IMR-90 (cell line): Measurements from ENCODE around the gene GPX4. TPM values are rescaled to one million over a fixed set of nuclear protein-coding genes. Genes with fewer than 3 reads are reported as not detected.

Experiments
- ATAC-seq: fragments of 200-7000 bp; cut with Tn5 transposase; 2 replicates; pipeline ENCODE4 v1.9.1; 2020; ENCODE audit warnings: low read depth, mild to moderate bottlenecking, moderate library complexity
- BruUV-seq: library from RNA; stranded (reverse); fragments of 400-500 nt; replicated peaks from 2 replicates; lab custom pipeline; 2021; lab: Mats Ljungman, UMichigan
- CTCF ChIA-PET: fragments of 300-600 bp; formaldehyde crosslinking; extraction: SDS; loops from one replicate; lab custom pipeline; 2021; ENCODE audit warnings: antibody characterized with exemption; lab: Yijun Ruan, JAX
- POLR2A ChIA-PET: fragments of 300-600 bp; sonication (Branson Sonifier 250); formaldehyde crosslinking; loops from one replicate; lab custom pipeline; 2022; ENCODE audit warnings: antibody characterized with exemption; ENCODE audit not compliant: unreplicated experiment; lab: Charles Lee
- DNase-seq: peaks from one replicate; pipeline ENCODE4 v3.0.0; 2013
- H2AFZ ChIP-seq: replicated peaks from 2 replicates; pipeline ENCODE3; 2013; ENCODE audit warnings: low read length, mild to moderate bottlenecking; ENCODE audit not compliant: poor library complexity
- H2AK5ac ChIP-seq: 2 replicates; pipeline ENCODE4 v1.6.1; 2013; ENCODE audit warnings: low read depth, low read length, inconsistent platforms
- H2AK9ac ChIP-seq: replicated peaks from 2 replicates; pipeline ENCODE3; 2013; ENCODE audit warnings: mild to moderate bottlenecking, low read depth, low read length, moderate library complexity; ENCODE audit not compliant: poor library complexity
- H2BK120ac ChIP-seq: 2 replicates; pipeline ENCODE4 v1.6.1; 2013; ENCODE audit warnings: low read depth, low read length, inconsistent platforms
- H2BK15ac ChIP-seq: 3 replicates; pipeline ENCODE4 v1.6.1; 2013; ENCODE audit warnings: low read depth, low read length, inconsistent platforms
- H2BK20ac ChIP-seq: 2 replicates; pipeline ENCODE4 v1.6.1; 2013; ENCODE audit warnings: low read depth, mild to moderate bottlenecking, inconsistent platforms, low read length, moderate library complexity
- H2BK5ac ChIP-seq: 2 replicates; pipeline ENCODE4 v1.6.1; 2013; ENCODE audit warnings: mild to moderate bottlenecking, low read depth, low read length, inconsistent platforms; ENCODE audit not compliant: poor library complexity, severe bottlenecking
- H3K14ac ChIP-seq: replicated peaks from 2 replicates; pipeline ENCODE4 v1.6.1; 2013; ENCODE audit warnings: low read depth, low read length, inconsistent platforms
- H3K18ac ChIP-seq: 2 replicates; pipeline ENCODE4 v1.6.1; 2013; ENCODE audit warnings: low read depth, low read length, control low read depth
- H3K23ac ChIP-seq: 2 replicates; pipeline ENCODE4 v1.6.1; 2013; ENCODE audit warnings: low read depth, low read length, inconsistent platforms
- H3K27ac ChIP-seq: 2 replicates; pipeline ENCODE4 v1.5.1; 2013; ENCODE audit warnings: mild to moderate bottlenecking, control low read depth, low read length; ENCODE audit not compliant: insufficient read depth
- H3K27me3 ChIP-seq: 2 replicates; pipeline ENCODE4 v1.6.1; 2013; ENCODE audit warnings: low read length; ENCODE audit not compliant: control insufficient read depth, insufficient read depth
- H3K36me3 ChIP-seq: 2 replicates; pipeline ENCODE4 v1.6.1; 2013; ENCODE audit warnings: low read length, mixed read lengths; ENCODE audit not compliant: control insufficient read depth, insufficient read depth
- H3K4ac ChIP-seq: 2 replicates; pipeline ENCODE4 v1.6.1; 2013; ENCODE audit warnings: low read depth, low read length, inconsistent platforms
- H3K4me1 ChIP-seq: 2 replicates; pipeline ENCODE4 v1.6.1; 2013; ENCODE audit warnings: low read length, mixed read lengths; ENCODE audit not compliant: control insufficient read depth, insufficient read depth
- H3K4me2 ChIP-seq: 2 replicates; pipeline ENCODE4 v1.6.1; 2013; ENCODE audit warnings: low read depth, mild to moderate bottlenecking, control low read depth, low read length, moderate library complexity
- H3K4me3 ChIP-seq: 2 replicates; pipeline ENCODE4 v1.5.1; 2013; ENCODE audit warnings: low read depth, mild to moderate bottlenecking, control low read depth, low read length, moderate library complexity; ENCODE audit not compliant: insufficient read depth
- H3K56ac ChIP-seq: 2 replicates; pipeline ENCODE4 v1.6.1; 2013; ENCODE audit warnings: low read length, inconsistent platforms; ENCODE audit not compliant: insufficient read depth; ENCODE audit errors: extremely low read depth
- H3K79me1 ChIP-seq, 2 experiments: 2 replicates each; pipeline ENCODE4 v1.6.1; 2013; ENCODE audit warnings: low read length in 2 of 2, inconsistent platforms in 1 of 2, low read depth in 1 of 2
- H3K9ac ChIP-seq: 2 replicates; pipeline ENCODE4 v1.6.1; 2013; ENCODE audit warnings: low read depth, low read length, control low read depth
- H3K9me1 ChIP-seq: 2 replicates; pipeline ENCODE4 v1.6.1; 2013; ENCODE audit warnings: low read length, inconsistent platforms; ENCODE audit not compliant: insufficient read depth
- H3K9me3 ChIP-seq: 2 replicates; pipeline ENCODE4 v1.6.1; 2013; ENCODE audit warnings: low read length; ENCODE audit not compliant: control insufficient read depth, insufficient read depth
- H4K20me1 ChIP-seq: 2 replicates; pipeline ENCODE4 v1.6.1; 2013; ENCODE audit warnings: low read length, inconsistent platforms; ENCODE audit not compliant: insufficient read depth
- H4K5ac ChIP-seq: 2 replicates; pipeline ENCODE4 v1.6.1; 2013; ENCODE audit warnings: mild to moderate bottlenecking, low read depth, low read length, control low read depth
- H4K8ac ChIP-seq, 2 experiments: 2 replicates each; pipeline ENCODE4 v1.6.1; 2013; ENCODE audit warnings: low read depth in 2 of 2, low read length in 2 of 2, control low read depth in 1 of 2, inconsistent platforms in 1 of 2
- H4K91ac ChIP-seq: 2 replicates; pipeline ENCODE4 v1.6.1; 2013; ENCODE audit warnings: low read depth, low read length, inconsistent platforms; ENCODE audit not compliant: insufficient read depth
- BHLHE40 ChIP-seq: fragments of 150-350 bp; IDR thresholded peaks from 2 replicates; pipeline ENCODE4 v1.6.1; 2016; ENCODE audit warnings: mild to moderate bottlenecking, low read depth, low read length
- CEBPB ChIP-seq: IDR thresholded peaks from 2 replicates; pipeline ENCODE4 v1.6.1; 2012; ENCODE audit warnings: low read depth, low read length, improper control_type of control experiment
- CHD1 ChIP-seq: IDR thresholded peaks from 2 replicates; pipeline ENCODE4 v1.6.1; 2012; ENCODE audit warnings: low read depth, low read length, improper control_type of control experiment
- CTCF ChIP-seq: conservative IDR thresholded peaks from 2 replicates; pipeline ENCODE4 v1.5.1; 2012; ENCODE audit warnings: mild to moderate bottlenecking, low read depth, low read length, improper control_type of control experiment
- ELK1 ChIP-seq: fragments of 150-350 bp; IDR thresholded peaks from 2 replicates; pipeline ENCODE4 v1.6.1; 2016; ENCODE audit warnings: low read depth, mild to moderate bottlenecking, low read length, moderate library complexity, borderline replicate concordance
- FOS ChIP-seq: fragments of 150-350 bp; IDR thresholded peaks from 2 replicates; pipeline ENCODE4 v1.6.1; 2016; ENCODE audit warnings: low read depth, low read length
- MAZ ChIP-seq: IDR thresholded peaks from 2 replicates; pipeline ENCODE4 v1.6.1; 2012; ENCODE audit warnings: low read depth, mild to moderate bottlenecking, low read length, improper control_type of control experiment, moderate library complexity, borderline replicate concordance
- MXI1 ChIP-seq: IDR thresholded peaks from 2 replicates; pipeline ENCODE4 v1.6.1; 2012; ENCODE audit warnings: low read depth, mild to moderate bottlenecking, low read length, moderate library complexity, borderline replicate concordance
- NFE2L2 ChIP-seq: fragments of 150-350 bp; IDR thresholded peaks from 2 replicates; pipeline ENCODE4 v1.6.1; 2016; ENCODE audit warnings: low read depth, mild to moderate bottlenecking, low read length
- RAD21 ChIP-seq: IDR thresholded peaks from 2 replicates; pipeline ENCODE4 v1.6.1; 2012; ENCODE audit warnings: low read length, improper control_type of control experiment
- RCOR1 ChIP-seq: IDR thresholded peaks from 2 replicates; pipeline ENCODE4 v1.6.1; 2012; ENCODE audit warnings: mild to moderate bottlenecking, low read length, improper control_type of control experiment; ENCODE audit not compliant: insufficient replicate concordance
- RFX5 ChIP-seq: IDR thresholded peaks from 2 replicates; pipeline ENCODE4 v1.8.0; 2012; ENCODE audit warnings: low read depth, mild to moderate bottlenecking, low read length, moderate library complexity
- SMC3 ChIP-seq: fragments of 150-350 bp; IDR thresholded peaks from 2 replicates; pipeline ENCODE4 v1.6.1; 2016; ENCODE audit warnings: low read depth, mild to moderate bottlenecking, antibody characterized with exemption, low read length, moderate library complexity
- USF2 ChIP-seq: fragments of 150-350 bp; IDR thresholded peaks from 2 replicates; pipeline ENCODE4 v1.6.1; 2017; ENCODE audit warnings: mild to moderate bottlenecking, antibody characterized with exemption, low read length, low read depth
- WGBS, 2 experiments: methylation state at CpG; one replicate each; pipeline versions ENCODE4 v1.1.5 to v1.1.7; 2013; ENCODE audit warnings: missing lambda C conversion rate in 2 of 2; ENCODE audit not compliant: insufficient read length in 1 of 2; ENCODE audit errors: extremely low coverage in 2 of 2; 5-methylcytosine and 5-hydroxymethylcytosine counted together
- dilution Hi-C: fragments of 300-500 bp; cut with HindIII; formaldehyde crosslinking; loops from one replicate; pipeline ENCODE4 v1.14.3; 2018; ENCODE audit warnings: low sequenced_read_pairs; ENCODE audit not compliant: unreplicated experiment
- in situ Hi-C: fragments of 300-500 bp; cut with MboI; formaldehyde crosslinking; loops from 3 replicates; pipeline ENCODE4 v1.14.3; 2019; ENCODE audit warnings: low sequenced_read_pairs, inconsistent platforms, mixed read lengths
- intact Hi-C: fragments of 100-400 bp; cut with micrococcal nuclease; formaldehyde crosslinking; loops from 2 replicates; pipeline ENCODE4 v1.10.0; 2022
- polyA plus RNA-seq, 3 experiments: library from polyadenylated mRNA; depleted of rRNA; stranded (reverse); fragments of >200 nt; gene quantifications; 2 replicates each; pipeline ENCODE4 v1.2.3, GENCODE V29; 2012; ENCODE audit warnings: low replicate concordance in 1 of 3
- total RNA-seq: library from RNA; depleted of rRNA; stranded (reverse); fragments of >200 nt; gene quantifications from 2 replicates; pipeline ENCODE4 v1.2.3, GENCODE V29; 2012

GPX4 gene
- total and polyA plus RNA-seq, 2 of the 4 experiments (the other 2 are of a cell fraction), result 357 to 1,083 TPM

GRCh38 chr19:1055028-1055425 is 48.8 kb upstream of the GPX4 start:
- Histone ChIP-seq H2BK20ac (no peak overlapping the region), H2BK5ac (no peak overlapping the region), H3K79me1 (no peaks in the 10 kb centered on the region), H2AK9ac (no peak overlapping the region), H3K27me3 (no peaks in the 10 kb centered on the region), H3K14ac (no peak overlapping the region), H3K23ac (no peak overlapping the region), H4K5ac (no peak overlapping the region), H3K56ac (no peak overlapping the region), H2AK5ac (no peak overlapping the region), H3K4ac (no peak overlapping the region), H3K9me1 (no peaks in the 10 kb centered on the region), H4K91ac (no peak overlapping the region), H3K9me3 (peaks cover 42% of the 10 kb centered on the region), H3K27ac (no peak overlapping the region), H4K20me1 (no peaks in the 10 kb centered on the region), H3K9ac (no peak overlapping the region), H3K4me2 (no peak overlapping the region), H4K8ac (no peak overlapping the region), H3K4me1 (no peaks in the 10 kb centered on the region), H2AFZ (no peak overlapping the region), H2BK120ac (no peak overlapping the region), H2BK15ac (no peak overlapping the region), H3K36me3 (peaks cover 1% of the 10 kb centered on the region; the same call in 1 of the 2 replicates), H3K4me3 (no peak overlapping the region), H3K18ac (no peak overlapping the region)
- TF ChIP-seq RAD21 (no peak), RCOR1 (no peak), ELK1 (no peak), CHD1 (no peak), BHLHE40 (no peak), RFX5 (no peak), MXI1 (no peak), CTCF (no peak), USF2 (no peak), FOS (no peak), MAZ (no peak), NFE2L2 (no peak), CEBPB (no peak), SMC3 (no peak)
- no peak for DNase-seq
- dilution Hi-C loops, result no loop called here
- no peak for ATAC-seq
- WGBS, 2 experiments, result 100% methylated on average over 4 of the region's 14 CpGs; no CpG with 5 or more reads in 1 of the 2 experiments
- in situ Hi-C loops, result no loop called here
- POLR2A ChIA-PET, result no interaction called here
- intact Hi-C loops, result no loop called here
- CTCF ChIA-PET, result interaction anchor here (0.8 kb wide), 1 partner anchor 10 kb away, joined by 3 read pairs; no protein-coding TSS in a partner anchor
- BruUV-seq, result no TSS peak
